Astrocyte (in vitro differentiated cells and primary cell): ENCODE results near the gene INPP4A. TPM values are rescaled to one million over a fixed set of nuclear protein-coding genes. Genes with fewer than 3 reads are reported as not detected.

Source experiments
- DNase-seq: peaks from one replicate; pipeline ENCODE4 v3.0.0-alpha.2; 2010; ENCODE audit warnings: low read depth
- FAIRE-seq: peaks from 2 replicates; lab custom pipeline; 2011; peaks lifted over from hg19 to GRCh38; lab: Jason Lieb, UNC
- H2AFZ ChIP-seq: 2 replicates; pipeline ENCODE4 v1.6.0; 2012; ENCODE audit warnings: low read depth, low read length, inconsistent platforms
- H3K27ac ChIP-seq: 2 replicates; pipeline ENCODE4 v1.5.1; 2011; ENCODE audit warnings: low read depth, low read length, inconsistent platforms
- H3K27me3 ChIP-seq: 2 replicates; pipeline ENCODE4 v1.6.0; 2011; ENCODE audit warnings: low read length, inconsistent platforms; ENCODE audit not compliant: insufficient read depth
- H3K36me3 ChIP-seq: 2 replicates; pipeline ENCODE4 v1.5.1; 2011; ENCODE audit warnings: low read length, inconsistent platforms; ENCODE audit not compliant: insufficient read depth
- H3K4me1 ChIP-seq: 2 replicates; pipeline ENCODE4 v1.5.1; 2011; ENCODE audit warnings: low read length, inconsistent platforms; ENCODE audit not compliant: insufficient read depth
- H3K4me2 ChIP-seq: 2 replicates; pipeline ENCODE4 v1.6.0; 2012; ENCODE audit warnings: low read length, inconsistent platforms
- H3K4me3 ChIP-seq: 2 replicates; pipeline ENCODE4 v1.5.1; 2011; ENCODE audit warnings: low read depth, mild to moderate bottlenecking, low read length, inconsistent platforms; ENCODE audit not compliant: insufficient read depth
- H3K79me2 ChIP-seq: 2 replicates; pipeline ENCODE4 v1.6.0; 2012; ENCODE audit warnings: mild to moderate bottlenecking, low read length, inconsistent platforms; ENCODE audit not compliant: insufficient read depth
- H3K9ac ChIP-seq: 2 replicates; pipeline ENCODE4 v1.6.0; 2012; ENCODE audit warnings: mild to moderate bottlenecking, low read length, inconsistent platforms
- H3K9me3 ChIP-seq: 2 replicates; pipeline ENCODE4 v1.5.1; 2012; ENCODE audit warnings: low read depth, mild to moderate bottlenecking, low read length, inconsistent platforms; ENCODE audit not compliant: insufficient read depth
- H4K20me1 ChIP-seq: 2 replicates; pipeline ENCODE4 v1.6.0; 2012; ENCODE audit warnings: low read length, inconsistent platforms; ENCODE audit not compliant: insufficient read depth
- H3K27ac Mint-ChIP-seq: one replicate; pipeline ENCODE4 v1.8.0; 2021; ENCODE audit warnings: mild to moderate bottlenecking, mixed read lengths; ENCODE audit not compliant: unreplicated experiment
- H3K27me3 Mint-ChIP-seq: one replicate; pipeline ENCODE4 v1.8.0; 2021; ENCODE audit warnings: low read depth, mixed read lengths; ENCODE audit not compliant: unreplicated experiment
- H3K36me3 Mint-ChIP-seq: one replicate; pipeline ENCODE4 v1.8.0; 2021; ENCODE audit warnings: low read depth, mixed read lengths; ENCODE audit not compliant: unreplicated experiment
- H3K4me1 Mint-ChIP-seq: one replicate; pipeline ENCODE4 v1.8.0; 2021; ENCODE audit warnings: low read depth, mixed read lengths; ENCODE audit not compliant: unreplicated experiment
- H3K4me3 Mint-ChIP-seq: one replicate; pipeline ENCODE4 v1.8.0; 2021; ENCODE audit warnings: mild to moderate bottlenecking, moderate library complexity, mixed read lengths; ENCODE audit not compliant: unreplicated experiment
- H3K9me3 Mint-ChIP-seq: one replicate; pipeline ENCODE4 v1.8.0; 2021; ENCODE audit warnings: mild to moderate bottlenecking, mixed read lengths; ENCODE audit not compliant: unreplicated experiment
- EZH2 ChIP-seq: IDR thresholded peaks from 2 replicates; pipeline ENCODE4 v1.6.1; 2012; ENCODE audit warnings: mild to moderate bottlenecking, low read length, inconsistent platforms; ENCODE audit not compliant: insufficient read depth
- total RNA-seq: library from RNA; stranded (reverse); gene quantifications from 2 replicates; pipeline ENCODE4 v1.2.1, GENCODE V29; 2021
- TF ChIP-seq, protein P1 (sequence below): IDR thresholded peaks from 2 replicates; pipeline ENCODE4 v1.5.1; 2011; ENCODE audit warnings: low read depth, mild to moderate bottlenecking, inconsistent platforms, low read length, moderate library complexity; ENCODE audit not compliant: insufficient read depth

The INPP4A gene
- total RNA-seq, 1 donor from 2014 or later = 19.4 TPM

- H3K36me3 ChIP-seq = no peaks in the 10 kb centered on the region
- H3K4me1 ChIP-seq = peaks cover 3% of the 10 kb centered on the region
- Mint-ChIP-seq H3K36me3 (peaks cover 10% of the 10 kb centered on the region), H3K9me3 (peaks cover 2% of the 10 kb centered on the region), H3K4me1 (peaks cover 5% of the 10 kb centered on the region), H3K27me3 (no peaks in the 10 kb centered on the region), H3K4me3 (no peak overlapping the region), H3K27ac (no peak overlapping the region)
- no peak for TF ChIP-seq EZH2
- TF ChIP-seq, protein P1, sequence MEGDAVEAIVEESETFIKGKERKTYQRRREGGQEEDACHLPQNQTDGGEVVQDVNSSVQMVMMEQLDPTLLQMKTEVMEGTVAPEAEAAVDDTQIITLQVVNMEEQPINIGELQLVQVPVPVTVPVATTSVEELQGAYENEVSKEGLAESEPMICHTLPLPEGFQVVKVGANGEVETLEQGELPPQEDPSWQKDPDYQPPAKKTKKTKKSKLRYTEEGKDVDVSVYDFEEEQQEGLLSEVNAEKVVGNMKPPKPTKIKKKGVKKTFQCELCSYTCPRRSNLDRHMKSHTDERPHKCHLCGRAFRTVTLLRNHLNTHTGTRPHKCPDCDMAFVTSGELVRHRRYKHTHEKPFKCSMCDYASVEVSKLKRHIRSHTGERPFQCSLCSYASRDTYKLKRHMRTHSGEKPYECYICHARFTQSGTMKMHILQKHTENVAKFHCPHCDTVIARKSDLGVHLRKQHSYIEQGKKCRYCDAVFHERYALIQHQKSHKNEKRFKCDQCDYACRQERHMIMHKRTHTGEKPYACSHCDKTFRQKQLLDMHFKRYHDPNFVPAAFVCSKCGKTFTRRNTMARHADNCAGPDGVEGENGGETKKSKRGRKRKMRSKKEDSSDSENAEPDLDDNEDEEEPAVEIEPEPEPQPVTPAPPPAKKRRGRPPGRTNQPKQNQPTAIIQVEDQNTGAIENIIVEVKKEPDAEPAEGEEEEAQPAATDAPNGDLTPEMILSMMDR = no peak
- no peaks in the 10 kb centered on the region for H3K27me3 ChIP-seq
- H3K9ac ChIP-seq = no peak overlapping the region
- H3K4me2 ChIP-seq = no peak overlapping the region
- H3K9me3 ChIP-seq = no peaks in the 10 kb centered on the region
- FAIRE-seq = no peak
- H4K20me1 ChIP-seq = peaks cover 81% of the 10 kb centered on the region
- H3K27ac ChIP-seq = no peak overlapping the region
- H2AFZ ChIP-seq = no peak overlapping the region
- no peak overlapping the region for H3K4me3 ChIP-seq
- no peak for DNase-seq
- peaks cover 31% of the 10 kb centered on the region for H3K79me2 ChIP-seq
Measured at GRCh38 chr2:98472961-98473746, 28.5 kb downstream of the INPP4A start.

DNA sequence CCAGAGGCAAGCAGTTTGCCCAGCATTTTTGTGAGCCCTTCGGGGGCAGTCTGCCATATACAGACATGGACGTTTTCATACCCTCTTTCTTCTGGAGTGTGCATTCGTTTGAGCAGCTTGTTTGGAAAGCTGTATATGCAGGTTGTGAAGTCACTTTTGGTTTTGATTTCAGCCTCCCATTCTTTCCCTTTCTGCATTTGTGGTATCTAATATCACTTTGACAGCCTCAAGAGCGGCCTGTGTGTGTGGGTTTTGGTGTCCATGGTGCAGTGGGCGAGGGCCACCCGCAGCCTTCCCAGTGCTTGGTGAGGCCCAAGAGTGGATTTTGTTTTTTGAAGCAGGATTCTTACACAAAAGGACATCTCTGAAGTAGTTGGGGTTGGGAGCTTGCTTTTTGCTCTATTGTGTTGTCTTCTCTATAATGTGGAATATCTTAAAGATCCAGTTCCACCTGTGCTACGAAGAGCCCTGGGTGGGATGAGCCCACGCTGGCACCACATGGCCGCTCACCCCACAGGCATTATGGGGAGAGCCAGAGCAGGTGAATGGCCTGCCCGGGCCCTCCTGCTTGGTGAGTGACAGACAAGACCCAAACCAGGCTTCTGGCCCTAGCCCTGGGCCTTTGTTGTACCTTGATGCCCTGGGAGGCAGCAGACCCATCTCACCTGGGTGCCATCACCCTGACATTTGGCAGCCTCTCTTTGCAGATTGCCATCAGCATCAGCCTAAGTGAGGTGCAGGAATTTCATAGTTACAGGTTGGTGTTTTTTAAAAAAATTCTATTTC lies 29.5 kb downstream of the INPP4A start:
- FAIRE-seq = no peak
- no peak overlapping the region for H3K4me3 Mint-ChIP-seq

More for the DNA sequence above, 29.5 kb downstream of the INPP4A start:
- H3K27me3 Mint-ChIP-seq = no peaks in the 10 kb centered on the region
- no peaks in the 10 kb centered on the region for H3K36me3 ChIP-seq
- DNase-seq = no peak
- no peak overlapping the region for H3K9ac ChIP-seq
- no peak overlapping the region for H3K4me2 ChIP-seq
- H3K4me1 Mint-ChIP-seq = peaks cover 2% of the 10 kb centered on the region
- H3K27ac ChIP-seq = no peak overlapping the region
- peaks cover 36% of the 10 kb centered on the region for H3K79me2 ChIP-seq
- H4K20me1 ChIP-seq = peaks cover 85% of the 10 kb centered on the region
- no peaks in the 10 kb centered on the region for H3K27me3 ChIP-seq
- no peak overlapping the region for H3K4me3 ChIP-seq
- no peak for TF ChIP-seq EZH2
- TF ChIP-seq, protein P1 = no peak
- peaks cover 2% of the 10 kb centered on the region for H3K9me3 Mint-ChIP-seq
- H3K4me1 ChIP-seq = peaks cover 2% of the 10 kb centered on the region
- H3K36me3 Mint-ChIP-seq = peaks cover 10% of the 10 kb centered on the region
- H2AFZ ChIP-seq = no peak overlapping the region
- no peak overlapping the region for H3K27ac Mint-ChIP-seq
- H3K9me3 ChIP-seq = no peaks in the 10 kb centered on the region
